ENCODE data around the gene METTL2B.
"Not testable (repeated sequence)": the region's sequence is repeated elsewhere in the genome, so short reads cannot be mapped to it uniquely, and the experiment has no call there.

Gene METTL2B

GRCh38 chr7:128476402-128477335 lies at the start of gene METTL2B:
Gene METTL2B, plus strand, starts transcription at chr7:128476748. Its CDS starts 18 bp downstream, at chr7:128476766.
- Histone ChIP-seq H3K27ac (ENCODE audit: low read length) (peak within 1 kb of the TSS; percentile 51), H3K4me3 (ENCODE audit: low read depth in 1 of 2, low read length in 2 of 2) (peak within 1 kb of the TSS; percentile 64 to 77)
- H3K4me1 ChIP-seq (ENCODE audit: control insufficient read depth in 1 of 2, insufficient read depth in 2 of 2, low read length in 2 of 2); H3K27me3 ChIP-seq (ENCODE audit: low read depth, low read length); H3K36me3 ChIP-seq (ENCODE audit: control insufficient read depth in 1 of 2, insufficient read depth in 2 of 2, low read length in 2 of 2); H3K9me3 ChIP-seq (ENCODE audit: control insufficient read depth in 1 of 2, low read length in 2 of 2): not testable (repeated sequence)

- no peak overlapping the region for H3K4me3 ChIP-seq (ENCODE audit: low read depth in 1 of 2, low read length in 2 of 2)
- no peaks in the 10 kb centered on the region for H3K36me3 ChIP-seq (ENCODE audit: control insufficient read depth in 1 of 2, insufficient read depth in 2 of 2, low read length in 2 of 2)
- peaks cover 0 to 3% of the 10 kb centered on the region in 2 donors for H3K4me1 ChIP-seq (ENCODE audit: control insufficient read depth in 1 of 2, insufficient read depth in 2 of 2, low read length in 2 of 2)
- no peak overlapping the region for H3K27ac ChIP-seq (ENCODE audit: low read length)
- H3K27me3 ChIP-seq (ENCODE audit: low read depth, low read length) = no peaks in the 10 kb centered on the region
- no peaks in the 10 kb centered on the region for H3K9me3 ChIP-seq (ENCODE audit: control insufficient read depth in 1 of 2, low read length in 2 of 2)
These were observed 49.2 kb upstream of the METTL2B start for GRCh38 chr7:128427289-128427891.

GRCh38 chr7:128430207-128430606 lies 46.3 kb upstream of the METTL2B start:
- H3K9me3 ChIP-seq (ENCODE audit: control insufficient read depth in 1 of 2, low read length in 2 of 2) = no peaks in the 10 kb centered on the region
- no peaks in the 10 kb centered on the region for H3K36me3 ChIP-seq (ENCODE audit: control insufficient read depth in 1 of 2, insufficient read depth in 2 of 2, low read length in 2 of 2)
- H3K27me3 ChIP-seq (ENCODE audit: low read depth, low read length) = no peaks in the 10 kb centered on the region
- H3K27ac ChIP-seq (ENCODE audit: low read length) = no peak overlapping the region
- peaks cover 0 to 3% of the 10 kb centered on the region in 2 donors for H3K4me1 ChIP-seq (ENCODE audit: control insufficient read depth in 1 of 2, insufficient read depth in 2 of 2, low read length in 2 of 2)
- no peak overlapping the region for H3K4me3 ChIP-seq (ENCODE audit: low read depth in 1 of 2, low read length in 2 of 2)

GRCh38 chr7:128431221-128431620 lies 45.3 kb upstream of the METTL2B start:
- Histone ChIP-seq H3K27me3 (ENCODE audit: low read depth, low read length) (no peaks in the 10 kb centered on the region), H3K4me3 (ENCODE audit: low read depth in 1 of 2, low read length in 2 of 2) (no peak overlapping the region), H3K9me3 (ENCODE audit: control insufficient read depth in 1 of 2, low read length in 2 of 2) (no peaks in the 10 kb centered on the region), H3K36me3 (ENCODE audit: control insufficient read depth in 1 of 2, insufficient read depth in 2 of 2, low read length in 2 of 2) (no peaks in the 10 kb centered on the region), H3K27ac (ENCODE audit: low read length) (no peak overlapping the region), H3K4me1 (ENCODE audit: control insufficient read depth in 1 of 2, insufficient read depth in 2 of 2, low read length in 2 of 2) (peaks cover 0 to 3% of the 10 kb centered on the region in 2 donors)

GRCh38 chr7:128431754-128432153 lies 44.8 kb upstream of the METTL2B start:
- peaks cover 0 to 3% of the 10 kb centered on the region in 2 donors for H3K4me1 ChIP-seq (ENCODE audit: control insufficient read depth in 1 of 2, insufficient read depth in 2 of 2, low read length in 2 of 2)
- no peak overlapping the region for H3K4me3 ChIP-seq (ENCODE audit: low read depth in 1 of 2, low read length in 2 of 2)
- no peaks in the 10 kb centered on the region for H3K36me3 ChIP-seq (ENCODE audit: control insufficient read depth in 1 of 2, insufficient read depth in 2 of 2, low read length in 2 of 2)
- no peaks in the 10 kb centered on the region for H3K27me3 ChIP-seq (ENCODE audit: low read depth, low read length)
- H3K9me3 ChIP-seq (ENCODE audit: control insufficient read depth in 1 of 2, low read length in 2 of 2) = no peaks in the 10 kb centered on the region
- H3K27ac ChIP-seq (ENCODE audit: low read length) = no peak overlapping the region

GRCh38 chr7:128434413-128435326 lies 41.9 kb upstream of the METTL2B start:
- H3K36me3 ChIP-seq (ENCODE audit: control insufficient read depth in 1 of 2, insufficient read depth in 2 of 2, low read length in 2 of 2) = no peaks in the 10 kb centered on the region
- H3K27ac ChIP-seq (ENCODE audit: low read length) = no peak overlapping the region
- H3K4me3 ChIP-seq (ENCODE audit: low read depth in 1 of 2, low read length in 2 of 2) = no peak overlapping the region

GRCh38 chr7:128435327-128435686 lies 41.2 kb upstream of the METTL2B start:
- H3K4me1 ChIP-seq (ENCODE audit: control insufficient read depth in 1 of 2, insufficient read depth in 2 of 2, low read length in 2 of 2) = no peaks in the 10 kb centered on the region
- no peak overlapping the region for H3K27ac ChIP-seq (ENCODE audit: low read length)
- H3K36me3 ChIP-seq (ENCODE audit: control insufficient read depth in 1 of 2, insufficient read depth in 2 of 2, low read length in 2 of 2) = no peaks in the 10 kb centered on the region
- no peaks in the 10 kb centered on the region for H3K9me3 ChIP-seq (ENCODE audit: control insufficient read depth in 1 of 2, low read length in 2 of 2)
- H3K27me3 ChIP-seq (ENCODE audit: low read depth, low read length) = no peaks in the 10 kb centered on the region
- no peak overlapping the region for H3K4me3 ChIP-seq (ENCODE audit: low read depth in 1 of 2, low read length in 2 of 2)

More at GRCh38 chr7:128434413-128435326, 41.9 kb upstream of the METTL2B start:
- Histone ChIP-seq H3K4me1 (ENCODE audit: control insufficient read depth in 1 of 2, insufficient read depth in 2 of 2, low read length in 2 of 2) (no peaks in the 10 kb centered on the region), H3K9me3 (ENCODE audit: control insufficient read depth in 1 of 2, low read length in 2 of 2) (no peaks in the 10 kb centered on the region), H3K27me3 (ENCODE audit: low read depth, low read length) (no peaks in the 10 kb centered on the region)

- no peak overlapping the region for H3K27ac ChIP-seq (ENCODE audit: low read length)
- no peak overlapping the region for H3K4me3 ChIP-seq (ENCODE audit: low read depth in 1 of 2, low read length in 2 of 2)
- H3K9me3 ChIP-seq (ENCODE audit: control insufficient read depth in 1 of 2, low read length in 2 of 2) = no peaks in the 10 kb centered on the region
- H3K27me3 ChIP-seq (ENCODE audit: low read depth, low read length) = no peaks in the 10 kb centered on the region
- H3K36me3 ChIP-seq (ENCODE audit: control insufficient read depth in 1 of 2, insufficient read depth in 2 of 2, low read length in 2 of 2) = no peaks in the 10 kb centered on the region
- H3K4me1 ChIP-seq (ENCODE audit: control insufficient read depth in 1 of 2, insufficient read depth in 2 of 2, low read length in 2 of 2) = no peaks in the 10 kb centered on the region
These were observed 38.9 kb upstream of the METTL2B start for GRCh38 chr7:128437426-128438332.

- Histone ChIP-seq H3K36me3 (ENCODE audit: control insufficient read depth in 1 of 2, insufficient read depth in 2 of 2, low read length in 2 of 2) (no peaks in the 10 kb centered on the region), H3K4me3 (ENCODE audit: low read depth in 1 of 2, low read length in 2 of 2) (no peak overlapping the region), H3K27ac (ENCODE audit: low read length) (no peak overlapping the region)
These were observed 34.2 kb upstream of the METTL2B start for GRCh38 chr7:128442356-128442755.

GRCh38 chr7:128443831-128444600 lies 32.5 kb upstream of the METTL2B start:
- Histone ChIP-seq H3K36me3 (ENCODE audit: control insufficient read depth in 1 of 2, insufficient read depth in 2 of 2, low read length in 2 of 2) (no peaks in the 10 kb centered on the region), H3K4me3 (ENCODE audit: low read depth in 1 of 2, low read length in 2 of 2) (no peak overlapping the region), H3K27me3 (ENCODE audit: low read depth, low read length) (no peaks in the 10 kb centered on the region), H3K9me3 (ENCODE audit: control insufficient read depth in 1 of 2, low read length in 2 of 2) (no peaks in the 10 kb centered on the region), H3K4me1 (ENCODE audit: control insufficient read depth in 1 of 2, insufficient read depth in 2 of 2, low read length in 2 of 2) (no peaks in the 10 kb centered on the region), H3K27ac (ENCODE audit: low read length) (peak overlapping the region; percentile 5)

More at GRCh38 chr7:128442356-128442755, 34.2 kb upstream of the METTL2B start:
- H3K4me1 ChIP-seq (ENCODE audit: control insufficient read depth in 1 of 2, insufficient read depth in 2 of 2, low read length in 2 of 2) = no peaks in the 10 kb centered on the region
- no peaks in the 10 kb centered on the region for H3K27me3 ChIP-seq (ENCODE audit: low read depth, low read length)
- no peaks in the 10 kb centered on the region for H3K9me3 ChIP-seq (ENCODE audit: control insufficient read depth in 1 of 2, low read length in 2 of 2)

All from muscle layer of duodenum (tissue), 2 donors.